ENCODE measurements around the gene KCNJ12.
"Not testable (repeated sequence)": the region's sequence is repeated elsewhere in the genome, so short reads cannot be mapped to it uniquely, and the experiment has no call there.

The KCNJ12 gene

GRCh38 chr17:21409971-21410370, 33.8 kb downstream of the KCNJ12 start:
- 100% methylated on average over 1 of the region's 3 CpGs; no CpG with 5 or more reads in 1 of the 2 experiments for WGBS, 2 experiments (ENCODE audit: insufficient coverage in 2 of 2)
- H3K36me3 ChIP-seq (ENCODE audit: control insufficient read depth, insufficient read depth, low read length); H3K9me3 ChIP-seq (ENCODE audit: control insufficient read depth, low read length); H3K4me3 ChIP-seq (ENCODE audit: extremely low read depth, insufficient read depth, low read length, poor library complexity, severe bottlenecking); H3K4me1 ChIP-seq (ENCODE audit: control insufficient read depth, insufficient read depth, low read length, poor library complexity, severe bottlenecking); H3K27ac ChIP-seq (ENCODE audit: low read depth, low read length, severe bottlenecking): not testable (repeated sequence)

- not testable (repeated sequence) for H3K4me3 ChIP-seq (ENCODE audit: extremely low read depth, insufficient read depth, low read length, poor library complexity, severe bottlenecking); H3K9me3 ChIP-seq (ENCODE audit: control insufficient read depth, low read length); H3K36me3 ChIP-seq (ENCODE audit: control insufficient read depth, insufficient read depth, low read length); H3K4me1 ChIP-seq (ENCODE audit: control insufficient read depth, insufficient read depth, low read length, poor library complexity, severe bottlenecking); H3K27ac ChIP-seq (ENCODE audit: low read depth, low read length, severe bottlenecking)
- 65 to 100% methylated on average over 3 to 6 of the region's 9 CpGs for WGBS, 2 experiments (ENCODE audit: insufficient coverage in 2 of 2)
Measured at GRCh38 chr17:21410371-21410770, 34.2 kb downstream of the KCNJ12 start.

DNA sequence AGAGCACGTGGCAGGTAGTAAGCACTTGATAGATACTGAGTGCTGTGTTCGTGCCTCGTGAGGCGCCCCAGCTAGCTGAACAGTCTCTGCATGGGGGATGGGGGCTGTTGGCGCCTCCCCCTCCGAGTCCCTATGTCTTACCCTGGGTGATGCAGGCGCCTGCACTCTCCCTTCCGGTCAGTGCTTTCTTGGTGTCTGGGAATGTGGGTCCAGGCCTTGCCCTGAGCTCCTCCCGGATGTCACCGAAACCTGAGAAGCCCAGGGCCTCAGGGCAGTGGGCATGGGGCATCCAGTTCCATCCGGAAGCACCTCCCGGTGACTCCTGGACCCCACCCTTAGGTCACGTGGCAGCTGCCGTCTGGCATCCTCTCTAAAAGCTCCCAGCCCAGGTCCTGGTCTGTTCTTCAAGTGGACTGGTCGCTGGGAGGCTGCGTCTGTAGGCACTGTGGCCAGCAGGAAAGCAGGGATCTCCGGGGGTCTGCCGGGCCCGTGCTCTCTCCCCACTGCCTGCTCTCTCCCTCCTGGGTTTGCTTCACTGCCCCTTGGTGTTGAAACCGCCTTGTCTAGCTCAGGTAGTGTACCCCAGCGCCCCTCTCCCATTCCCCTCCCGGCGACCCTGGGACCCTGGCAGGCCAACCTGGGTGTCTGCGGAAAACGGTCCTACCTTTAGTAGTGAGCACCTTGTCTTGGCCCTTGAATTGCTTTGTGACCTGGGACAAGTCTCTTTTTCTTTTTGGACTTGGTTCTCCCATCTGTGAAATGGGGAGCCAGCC, 34.9 kb downstream of the KCNJ12 start:
- not testable (repeated sequence) for H3K9me3 ChIP-seq (ENCODE audit: control insufficient read depth, low read length); H3K27ac ChIP-seq (ENCODE audit: low read depth, low read length, severe bottlenecking); H3K36me3 ChIP-seq (ENCODE audit: control insufficient read depth, insufficient read depth, low read length); H3K4me1 ChIP-seq (ENCODE audit: control insufficient read depth, insufficient read depth, low read length, poor library complexity, severe bottlenecking); H3K4me3 ChIP-seq (ENCODE audit: extremely low read depth, insufficient read depth, low read length, poor library complexity, severe bottlenecking)
- 80 to 87% methylated on average over 7 to 19 of the region's 25 CpGs for WGBS, 2 experiments (ENCODE audit: insufficient coverage in 2 of 2)

DNA sequence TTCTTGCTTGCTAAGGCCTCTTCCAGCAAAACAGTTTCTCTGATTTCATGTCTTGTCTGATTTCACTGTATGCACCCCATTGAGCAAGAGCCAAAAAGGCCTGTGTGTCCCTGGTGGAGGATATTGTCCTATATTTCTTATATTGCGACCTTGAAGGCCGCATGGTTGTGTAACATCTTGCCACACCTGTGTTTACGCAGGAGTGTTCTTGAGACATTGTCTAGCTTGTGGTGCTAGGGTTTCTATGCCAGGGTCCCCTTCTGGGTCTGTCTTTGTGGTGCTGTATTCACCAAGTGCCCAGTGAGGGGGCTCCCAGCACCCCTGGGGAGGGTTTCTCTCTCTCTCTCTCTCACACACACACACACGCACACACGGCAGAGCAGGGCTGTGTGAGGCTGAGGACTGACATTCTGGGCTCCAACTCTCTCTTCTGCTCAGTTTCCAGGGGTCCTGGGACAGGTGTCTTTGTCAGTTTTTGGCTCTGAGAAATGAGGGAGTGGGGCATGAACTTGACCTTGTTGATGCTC, 35.6 kb downstream of the KCNJ12 start:
- H3K36me3 ChIP-seq (ENCODE audit: control insufficient read depth, insufficient read depth, low read length); H3K4me1 ChIP-seq (ENCODE audit: control insufficient read depth, insufficient read depth, low read length, poor library complexity, severe bottlenecking); H3K9me3 ChIP-seq (ENCODE audit: control insufficient read depth, low read length); H3K27ac ChIP-seq (ENCODE audit: low read depth, low read length, severe bottlenecking); H3K4me3 ChIP-seq (ENCODE audit: extremely low read depth, insufficient read depth, low read length, poor library complexity, severe bottlenecking): not testable (repeated sequence)
- 83 to 86% methylated on average over 2 to 3 of the region's 5 CpGs for WGBS, 2 experiments (ENCODE audit: insufficient coverage in 2 of 2)

DNA sequence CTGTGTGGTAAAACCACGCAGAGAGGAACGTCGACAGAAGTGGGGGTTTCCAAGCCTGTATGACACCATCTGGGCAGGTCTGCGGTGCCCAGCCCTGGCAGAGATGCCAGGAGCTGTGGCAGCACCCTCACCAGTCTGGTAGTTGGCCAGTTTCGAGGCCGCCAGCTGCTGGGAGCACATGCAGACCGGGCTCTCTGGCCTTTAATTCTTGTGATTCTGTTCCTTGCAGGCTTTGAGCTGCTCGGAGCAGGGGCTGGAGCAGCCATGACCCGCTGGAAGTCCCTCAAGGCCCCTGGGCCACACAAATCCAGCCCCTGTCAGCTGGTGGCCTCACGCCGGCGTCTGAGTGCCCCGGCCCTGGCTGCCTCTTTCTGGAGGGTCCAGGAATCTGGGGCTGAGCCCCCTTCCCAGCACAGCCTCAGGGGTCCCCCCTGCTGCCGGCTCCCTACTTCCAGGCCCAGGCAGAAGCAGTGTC, 36.1 kb downstream of the KCNJ12 start:
- WGBS, 2 experiments (ENCODE audit: insufficient coverage in 2 of 2) = 88 to 89% methylated on average over 9 to 12 of the region's 14 CpGs
- not testable (repeated sequence) for H3K9me3 ChIP-seq (ENCODE audit: control insufficient read depth, low read length); H3K27ac ChIP-seq (ENCODE audit: low read depth, low read length, severe bottlenecking); H3K4me3 ChIP-seq (ENCODE audit: extremely low read depth, insufficient read depth, low read length, poor library complexity, severe bottlenecking); H3K4me1 ChIP-seq (ENCODE audit: control insufficient read depth, insufficient read depth, low read length, poor library complexity, severe bottlenecking); H3K36me3 ChIP-seq (ENCODE audit: control insufficient read depth, insufficient read depth, low read length)

GRCh38 chr17:21413570-21414279, 37.6 kb downstream of the KCNJ12 start:
- H3K36me3 ChIP-seq (ENCODE audit: control insufficient read depth, insufficient read depth, low read length); H3K27ac ChIP-seq (ENCODE audit: low read depth, low read length, severe bottlenecking); H3K4me3 ChIP-seq (ENCODE audit: extremely low read depth, insufficient read depth, low read length, poor library complexity, severe bottlenecking); H3K9me3 ChIP-seq (ENCODE audit: control insufficient read depth, low read length): not testable (repeated sequence)
- H3K4me1 ChIP-seq (ENCODE audit: control insufficient read depth, insufficient read depth, low read length, poor library complexity, severe bottlenecking) = peaks cover 10% of the 10 kb centered on the region
- WGBS, 2 experiments (ENCODE audit: insufficient coverage in 2 of 2) = no CpG with 5 or more reads among the region's 11 CpGs

- not testable (repeated sequence) for H3K4me3 ChIP-seq (ENCODE audit: extremely low read depth, insufficient read depth, low read length, poor library complexity, severe bottlenecking); H3K36me3 ChIP-seq (ENCODE audit: control insufficient read depth, insufficient read depth, low read length); H3K9me3 ChIP-seq (ENCODE audit: control insufficient read depth, low read length); H3K27ac ChIP-seq (ENCODE audit: low read depth, low read length, severe bottlenecking)
- 54 to 67% methylated on average over 5 to 6 of the region's 7 CpGs for WGBS, 2 experiments (ENCODE audit: insufficient coverage in 2 of 2)
- H3K4me1 ChIP-seq (ENCODE audit: control insufficient read depth, insufficient read depth, low read length, poor library complexity, severe bottlenecking) = peaks cover 12% of the 10 kb centered on the region
Measured at GRCh38 chr17:21414616-21415015, 38.5 kb downstream of the KCNJ12 start.

GRCh38 chr17:21415166-21415990, 39.2 kb downstream of the KCNJ12 start:
- not testable (repeated sequence) for H3K4me3 ChIP-seq (ENCODE audit: extremely low read depth, insufficient read depth, low read length, poor library complexity, severe bottlenecking); H3K36me3 ChIP-seq (ENCODE audit: control insufficient read depth, insufficient read depth, low read length); H3K27ac ChIP-seq (ENCODE audit: low read depth, low read length, severe bottlenecking); H3K9me3 ChIP-seq (ENCODE audit: control insufficient read depth, low read length)
- WGBS, 2 experiments (ENCODE audit: insufficient coverage in 2 of 2) = 89 to 91% methylated on average over 32 to 52 of the region's 58 CpGs
- peaks cover 12% of the 10 kb centered on the region for H3K4me1 ChIP-seq (ENCODE audit: control insufficient read depth, insufficient read depth, low read length, poor library complexity, severe bottlenecking)

- 83 to 84% methylated on average over 16 to 22 of the region's 30 CpGs for WGBS, 2 experiments (ENCODE audit: insufficient coverage in 2 of 2)
- H3K9me3 ChIP-seq (ENCODE audit: control insufficient read depth, low read length); H3K27ac ChIP-seq (ENCODE audit: low read depth, low read length, severe bottlenecking); H3K36me3 ChIP-seq (ENCODE audit: control insufficient read depth, insufficient read depth, low read length); H3K4me3 ChIP-seq (ENCODE audit: extremely low read depth, insufficient read depth, low read length, poor library complexity, severe bottlenecking): not testable (repeated sequence)
- H3K4me1 ChIP-seq (ENCODE audit: control insufficient read depth, insufficient read depth, low read length, poor library complexity, severe bottlenecking) = peaks cover 12% of the 10 kb centered on the region
Measured at GRCh38 chr17:21416471-21416981, 40.4 kb downstream of the KCNJ12 start.

DNA sequence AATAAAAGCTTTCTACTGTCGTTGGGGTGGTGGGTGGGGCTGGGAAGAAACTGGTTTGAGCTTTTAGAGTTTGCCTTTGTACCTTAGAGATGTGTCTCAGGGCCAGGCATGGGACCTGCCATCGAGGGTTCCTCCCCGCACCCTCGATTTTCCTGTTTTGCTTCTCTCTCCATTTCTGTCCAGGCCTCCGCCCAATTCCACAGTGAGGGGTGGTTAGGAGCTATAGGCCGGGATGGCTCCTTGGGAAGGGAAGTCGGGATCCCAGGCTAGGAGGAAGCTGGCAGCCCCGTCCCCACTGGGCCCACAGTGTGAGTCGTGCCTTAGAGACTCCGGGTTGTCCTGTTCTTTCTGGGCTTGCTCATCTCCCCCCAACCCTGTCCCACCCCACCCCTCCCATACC, 41.2 kb downstream of the KCNJ12 start:
- 70 to 96% methylated on average over 5 to 7 of the region's 10 CpGs for WGBS, 2 experiments (ENCODE audit: insufficient coverage in 2 of 2)
- H3K4me1 ChIP-seq (ENCODE audit: control insufficient read depth, insufficient read depth, low read length, poor library complexity, severe bottlenecking) = peaks cover 12% of the 10 kb centered on the region
- not testable (repeated sequence) for H3K27ac ChIP-seq (ENCODE audit: low read depth, low read length, severe bottlenecking); H3K4me3 ChIP-seq (ENCODE audit: extremely low read depth, insufficient read depth, low read length, poor library complexity, severe bottlenecking); H3K36me3 ChIP-seq (ENCODE audit: control insufficient read depth, insufficient read depth, low read length); H3K9me3 ChIP-seq (ENCODE audit: control insufficient read depth, low read length)

Measured in mesodermal cell (in vitro differentiated cells).